Measurements from ENCODE around the gene SPIN1.

The SPIN1 gene

GRCh38 chr9:88388886-88389605, 802 bp downstream of the SPIN1 start:
- peak in 1 of 2 experiments; percentile 11 for DNase-seq (ENCODE audit: low read depth in 2 of 2)

DNA sequence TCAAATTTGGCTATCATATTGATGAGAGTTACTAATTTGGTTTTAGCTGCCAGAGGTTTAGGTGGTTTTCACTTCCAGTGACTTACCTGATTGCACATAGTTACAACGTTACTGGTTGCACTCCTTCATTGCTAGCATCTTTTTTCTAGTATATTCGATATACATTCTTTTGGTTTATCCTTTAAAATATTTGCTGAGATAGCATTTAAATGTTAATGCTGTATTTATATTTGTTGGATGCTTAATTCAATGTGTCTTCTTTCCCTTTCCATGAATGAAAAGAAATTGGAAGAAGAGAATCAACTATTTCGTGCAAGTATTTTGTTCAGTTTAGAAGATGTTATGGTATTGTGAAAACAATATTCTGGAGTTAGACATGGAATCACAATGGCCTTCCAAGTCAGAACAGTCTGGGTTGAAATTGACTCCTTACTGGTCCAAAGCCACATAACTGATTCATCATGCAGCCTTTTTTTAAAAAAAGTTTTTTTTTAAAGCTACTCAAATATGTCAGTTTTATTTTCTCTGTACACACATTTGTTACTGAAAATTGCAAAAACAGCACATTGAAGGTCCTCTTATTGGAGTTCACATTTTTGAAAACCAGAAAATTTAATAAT, 2.2 kb downstream of the SPIN1 start:
- no peak for DNase-seq (ENCODE audit: low read depth in 2 of 2)

DNA sequence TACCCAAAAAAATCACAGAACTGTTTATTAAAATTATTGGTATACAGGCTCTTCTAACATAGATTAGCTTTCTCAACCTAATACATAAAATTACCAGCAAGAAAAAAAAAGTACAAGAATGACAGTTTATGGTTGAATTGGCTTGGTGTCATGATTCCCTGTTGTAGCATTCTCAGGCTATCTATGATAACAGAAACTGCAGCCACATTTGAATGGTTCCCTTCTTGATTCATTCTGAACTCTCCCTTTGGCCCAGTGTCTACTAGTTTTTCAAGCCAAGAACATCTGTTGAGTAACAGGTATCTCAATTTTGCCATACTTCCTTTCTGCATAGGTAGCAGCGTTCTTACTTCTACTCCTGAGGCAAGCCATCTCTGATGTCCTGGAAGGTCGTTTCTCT, 3.0 kb downstream of the SPIN1 start:
- DNase-seq (ENCODE audit: low read depth in 2 of 2), result no peak

GRCh38 chr9:88391921-88392320, 3.7 kb downstream of the SPIN1 start:
- no peak for DNase-seq (ENCODE audit: low read depth in 2 of 2)

- DNase-seq (ENCODE audit: low read depth in 2 of 2), result no peak
Measured at GRCh38 chr9:88392549-88392948, 4.3 kb downstream of the SPIN1 start.

- DNase-seq (ENCODE audit: low read depth in 2 of 2), result no peak
Measured at GRCh38 chr9:88396836-88397577, 8.8 kb downstream of the SPIN1 start.

DNA sequence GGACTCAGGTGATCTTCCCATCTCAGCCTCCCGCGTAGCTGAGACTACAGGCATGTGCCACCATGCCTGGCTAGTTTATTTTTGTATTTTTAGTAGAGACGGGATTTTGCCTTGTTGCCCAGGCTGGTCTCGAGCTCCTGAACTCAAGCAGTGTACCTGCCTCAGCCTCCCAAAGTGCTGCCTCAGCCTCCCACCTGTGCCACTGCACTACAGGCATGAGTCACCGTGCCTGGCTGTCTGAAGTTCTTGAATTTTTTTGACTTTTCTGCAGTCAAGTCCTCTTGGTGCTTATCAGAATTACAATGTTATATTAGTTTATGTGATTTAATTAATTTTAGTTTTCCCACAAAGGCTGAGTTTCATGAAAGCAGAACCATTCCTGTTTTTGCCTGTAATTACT, 9.8 kb downstream of the SPIN1 start:
- DNase-seq (ENCODE audit: low read depth in 2 of 2), result no peak

GRCh38 chr9:88399966-88400365, 11.7 kb downstream of the SPIN1 start:
- DNase-seq (ENCODE audit: low read depth in 2 of 2), result no peak

DNA sequence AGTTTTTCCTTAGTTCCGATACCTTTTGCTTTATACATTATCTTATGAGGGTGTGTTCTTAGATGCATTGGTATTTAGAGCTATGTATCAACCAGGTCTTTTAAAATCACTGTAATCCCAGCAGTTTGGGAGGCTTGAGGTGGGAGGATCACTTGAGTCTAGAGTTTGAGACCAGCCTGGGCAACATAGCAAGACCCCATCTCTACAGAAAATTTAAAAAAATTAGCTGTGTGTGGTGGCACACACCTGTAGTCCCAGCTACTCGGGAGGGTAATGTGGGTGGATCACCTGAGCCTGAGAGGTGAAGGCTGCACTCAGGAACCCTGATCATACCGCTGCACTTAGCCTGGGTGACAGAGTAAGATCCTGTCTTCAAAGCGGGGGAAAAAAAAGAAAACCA, 15.1 kb downstream of the SPIN1 start:
- DNase-seq (ENCODE audit: low read depth in 2 of 2), result no peak

- no peak for DNase-seq (ENCODE audit: low read depth in 2 of 2)
Measured at GRCh38 chr9:88406051-88406450, 17.8 kb downstream of the SPIN1 start.

- no peak for DNase-seq (ENCODE audit: low read depth in 2 of 2)
Measured at GRCh38 chr9:88411471-88411870, 23.2 kb downstream of the SPIN1 start.

DNA sequence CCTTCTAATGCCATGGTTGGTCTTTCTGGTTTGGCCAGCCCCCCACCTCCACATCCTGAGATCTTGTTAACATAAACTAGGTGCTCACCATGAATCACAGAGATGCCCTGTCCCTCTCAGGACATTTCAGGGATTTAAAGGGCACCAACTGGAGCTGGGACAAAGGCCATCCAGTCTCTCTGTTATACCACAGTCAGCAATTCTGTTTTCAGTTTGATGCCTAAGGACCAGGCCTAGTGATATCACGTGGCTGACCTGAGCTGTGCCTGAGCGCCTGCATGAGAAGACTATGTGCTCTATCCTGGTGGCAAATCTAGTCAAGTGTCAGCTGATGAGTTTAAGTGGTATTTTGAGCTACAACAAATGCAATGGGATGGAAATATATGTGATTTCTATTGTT, 26.1 kb downstream of the SPIN1 start:
- DNase-seq (ENCODE audit: low read depth in 2 of 2), result no peak

DNA sequence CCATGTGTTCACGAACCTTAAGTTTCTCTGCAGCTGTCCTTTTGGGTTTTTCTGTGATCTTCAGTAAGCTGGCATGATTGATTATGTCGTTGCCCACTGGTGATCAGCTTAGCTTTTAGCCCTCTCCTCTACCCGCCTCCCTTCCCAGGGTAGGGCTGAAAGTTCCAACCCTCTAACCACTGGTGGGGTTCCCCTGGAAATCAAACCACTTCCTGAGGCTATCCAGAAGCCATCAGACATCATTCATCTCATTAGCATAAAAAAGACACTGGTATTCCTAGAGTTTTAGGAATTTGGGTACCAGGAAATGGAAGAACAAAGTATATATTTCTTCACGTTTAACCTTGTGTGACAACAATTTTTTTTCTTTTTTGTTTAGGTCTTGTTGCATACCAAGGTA, 29.8 kb downstream of the SPIN1 start:
- no peak for DNase-seq (ENCODE audit: low read depth in 2 of 2)

GRCh38 chr9:88418715-88419540, 30.7 kb downstream of the SPIN1 start:
- DNase-seq (ENCODE audit: low read depth in 2 of 2), result no peak

DNA sequence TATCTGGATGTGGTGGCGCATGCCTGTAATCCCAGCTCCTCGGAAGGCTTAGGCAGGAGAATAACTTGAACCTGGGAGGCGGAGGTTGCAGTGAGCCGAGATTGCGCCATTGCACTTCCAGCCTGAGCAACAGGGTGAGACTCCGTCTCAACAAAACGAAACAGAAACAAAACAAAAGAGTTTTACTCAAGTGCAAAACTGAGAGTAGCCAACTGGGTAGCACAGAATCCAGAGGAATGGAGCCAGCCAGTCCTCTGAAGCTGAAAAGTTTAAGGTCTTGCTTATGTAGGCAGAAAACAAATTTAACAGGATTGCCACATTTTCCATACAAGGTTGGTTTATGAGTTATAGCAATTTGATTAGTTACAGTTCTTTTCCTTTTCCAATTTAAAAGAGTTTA, 32.0 kb downstream of the SPIN1 start:
- DNase-seq (ENCODE audit: low read depth in 2 of 2), result no peak

DNA sequence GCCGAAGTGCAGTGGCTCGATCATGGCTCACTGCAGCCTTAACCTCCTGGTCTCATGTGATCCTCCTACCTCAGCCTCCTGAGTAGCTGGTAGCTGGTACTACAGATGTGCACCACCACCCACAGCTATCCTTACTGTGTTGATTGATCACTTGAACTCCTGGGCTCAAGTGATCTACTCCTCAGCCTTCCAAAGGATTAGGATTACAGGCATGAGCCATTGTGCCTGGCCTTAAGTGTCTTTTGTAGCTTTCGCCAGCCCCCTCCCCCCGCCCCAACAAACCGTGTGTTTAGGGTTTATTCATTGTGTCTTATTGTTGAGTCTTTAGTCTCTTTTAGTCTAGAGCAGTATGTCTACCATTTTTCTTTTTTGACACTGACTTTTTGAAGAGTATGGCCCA, 33.1 kb downstream of the SPIN1 start:
- no peak for DNase-seq (ENCODE audit: low read depth in 2 of 2)

DNA sequence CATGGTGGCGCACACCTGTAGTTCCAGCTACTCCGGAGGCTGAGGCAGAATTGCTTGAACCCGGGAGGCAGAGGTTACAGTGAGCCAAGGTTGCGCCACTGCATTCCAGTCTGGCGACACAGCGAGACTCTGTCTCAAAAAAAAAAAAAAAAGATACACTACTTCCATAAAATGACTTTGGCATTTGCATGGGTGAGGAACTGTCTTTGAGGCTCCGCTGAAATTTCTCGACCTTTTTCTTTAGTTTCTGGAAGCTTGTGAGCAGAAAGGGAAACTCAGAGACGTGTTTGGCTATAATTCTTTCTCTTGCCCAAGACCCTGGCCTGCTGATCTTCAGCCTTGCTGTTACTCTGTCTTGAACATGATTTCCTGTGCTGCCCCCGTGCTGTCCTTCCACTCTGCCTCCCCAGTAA, 37.3 kb downstream of the SPIN1 start:
- no peak for DNase-seq (ENCODE audit: low read depth in 2 of 2)

DNA sequence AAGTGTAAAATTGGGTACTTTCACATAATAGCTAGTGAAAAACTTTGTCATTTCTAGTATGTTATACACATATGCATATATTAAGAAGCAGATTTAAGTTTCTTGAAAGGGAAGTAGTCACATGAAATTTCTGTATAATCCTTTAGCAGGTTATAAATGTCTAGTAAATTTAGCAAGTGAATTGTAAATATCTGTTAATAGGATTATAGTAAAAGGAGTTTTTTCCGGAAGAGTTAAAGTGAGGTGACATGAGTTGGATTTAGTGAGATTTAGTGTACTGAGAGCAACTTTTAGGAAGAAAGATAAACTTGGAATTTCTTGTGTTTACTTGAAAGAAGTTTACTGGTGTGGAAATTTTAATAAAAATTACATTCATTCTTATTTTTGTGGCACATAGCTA, 38.4 kb downstream of the SPIN1 start:
- DNase-seq (ENCODE audit: low read depth in 2 of 2), result no peak

DNA sequence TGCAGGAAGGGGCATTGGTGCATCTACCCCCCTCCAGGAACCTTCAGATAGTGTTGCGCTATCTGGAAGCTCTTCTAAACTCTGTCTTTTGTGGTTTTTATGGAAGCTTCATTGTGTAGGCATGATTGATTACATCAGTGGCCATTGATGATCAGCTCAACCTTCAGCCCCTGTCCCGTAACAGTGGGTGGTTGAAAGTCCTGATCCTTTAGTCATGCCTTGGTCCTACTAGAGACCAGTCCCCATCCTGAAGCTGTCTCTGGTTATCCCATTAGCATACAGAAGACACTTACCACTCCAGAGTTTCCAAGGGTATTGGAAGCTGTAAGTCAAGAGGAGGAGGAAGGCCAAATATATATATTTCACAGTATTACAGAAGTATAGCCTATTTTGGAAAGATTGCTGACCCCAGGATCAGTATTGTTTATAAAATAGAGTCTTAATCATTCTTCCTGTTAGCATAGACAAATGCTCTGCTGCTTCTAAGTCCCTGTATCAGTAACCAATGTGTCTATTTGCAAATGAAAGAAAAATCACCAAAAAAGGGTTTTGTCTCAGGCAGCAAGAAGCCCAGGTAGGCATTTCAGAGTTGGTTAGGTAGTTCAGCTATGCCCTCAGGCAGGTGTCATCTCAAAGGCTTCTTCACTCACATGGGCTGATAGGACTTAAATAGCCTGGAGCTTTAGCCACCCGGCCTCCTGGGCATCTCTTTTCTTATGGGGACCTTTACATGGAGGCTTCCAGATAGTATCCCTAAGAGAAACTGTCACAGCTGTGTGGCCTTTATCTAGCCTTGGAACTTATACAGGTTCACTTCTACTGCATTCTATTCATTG, 41.6 kb downstream of the SPIN1 start:
- DNase-seq (ENCODE audit: low read depth in 2 of 2), result no peak

GRCh38 chr9:88433583-88434255, 45.5 kb downstream of the SPIN1 start:
- DNase-seq (ENCODE audit: low read depth in 2 of 2), result no peak

DNA sequence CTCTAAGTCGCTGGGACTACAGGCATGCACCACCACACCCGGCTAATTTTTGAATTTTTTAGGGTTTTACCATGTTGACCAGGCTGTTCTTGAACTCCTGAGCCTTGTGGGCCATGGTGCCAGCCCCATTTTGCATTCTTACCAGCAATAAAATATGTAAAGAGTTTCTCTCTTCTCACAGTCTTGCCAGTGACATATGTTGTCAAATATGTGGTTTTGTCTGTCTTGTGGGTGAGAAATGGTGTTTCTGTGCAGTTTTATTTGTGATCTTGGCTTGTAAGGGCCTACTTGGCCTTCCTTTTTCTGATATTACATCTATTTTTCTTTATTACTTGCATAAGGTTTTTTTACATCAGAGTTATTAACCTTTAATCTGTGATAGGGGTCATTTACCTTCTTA, 47.1 kb downstream of the SPIN1 start:
- no peak for DNase-seq (ENCODE audit: low read depth in 2 of 2)

All from stimulated activated CD4-positive, alpha-beta T cell treated with anti-CD3 and anti-CD28 coated beads, Interleukin-12 subunit alpha, Interleukin-12 subunit beta, amount 100 ng/mL, for 24 hours (primary cell).